Suprapubic skin (tissue), 3 donors: ENCODE measurements around the gene TRIP13.

ENCODE experiments used
- POLR2A ChIP-seq, 2 donors: fragments of 450-650 bp; IDR thresholded peaks; one replicate each; pipeline ENCODE4 v1.6.1; 2017; ENCODE audit warnings: antibody characterized with exemption in 2 of 2, mild to moderate bottlenecking in 2 of 2, moderate library complexity in 2 of 2
- TF ChIP-seq, protein P1 (sequence below), 2 donors: fragments of 200-600 bp in 1 of 2; fragments of 450-650 bp in 1 of 2; sonication (generic) in 1 of 2; IDR thresholded peaks; one replicate each; pipeline ENCODE4 v1.5.1; 2016 to 2019; ENCODE audit warnings: antibody characterized with exemption in 2 of 2, mild to moderate bottlenecking in 1 of 2, moderate library complexity in 1 of 2

DNA sequence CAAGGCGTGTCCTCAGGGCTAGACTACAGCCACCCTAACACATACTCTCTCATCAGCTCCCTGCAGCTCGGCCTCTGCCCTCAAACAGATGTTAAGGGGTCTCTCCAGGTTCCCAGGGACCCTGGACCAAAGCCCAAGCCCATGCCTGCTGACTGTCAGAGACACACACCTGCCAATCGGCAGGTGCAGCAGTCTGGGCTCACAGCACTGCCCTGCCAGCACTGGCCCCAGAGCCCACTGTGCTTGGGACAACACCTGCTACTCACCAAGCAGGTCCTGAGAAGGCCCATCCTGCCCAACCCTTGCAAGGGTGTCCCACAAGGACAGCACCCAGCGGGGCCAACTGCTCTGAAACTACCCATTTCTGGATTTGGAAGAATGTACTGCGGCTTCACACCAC, 21.7 kb upstream of the TRIP13 start:
- TF ChIP-seq, protein P1, sequence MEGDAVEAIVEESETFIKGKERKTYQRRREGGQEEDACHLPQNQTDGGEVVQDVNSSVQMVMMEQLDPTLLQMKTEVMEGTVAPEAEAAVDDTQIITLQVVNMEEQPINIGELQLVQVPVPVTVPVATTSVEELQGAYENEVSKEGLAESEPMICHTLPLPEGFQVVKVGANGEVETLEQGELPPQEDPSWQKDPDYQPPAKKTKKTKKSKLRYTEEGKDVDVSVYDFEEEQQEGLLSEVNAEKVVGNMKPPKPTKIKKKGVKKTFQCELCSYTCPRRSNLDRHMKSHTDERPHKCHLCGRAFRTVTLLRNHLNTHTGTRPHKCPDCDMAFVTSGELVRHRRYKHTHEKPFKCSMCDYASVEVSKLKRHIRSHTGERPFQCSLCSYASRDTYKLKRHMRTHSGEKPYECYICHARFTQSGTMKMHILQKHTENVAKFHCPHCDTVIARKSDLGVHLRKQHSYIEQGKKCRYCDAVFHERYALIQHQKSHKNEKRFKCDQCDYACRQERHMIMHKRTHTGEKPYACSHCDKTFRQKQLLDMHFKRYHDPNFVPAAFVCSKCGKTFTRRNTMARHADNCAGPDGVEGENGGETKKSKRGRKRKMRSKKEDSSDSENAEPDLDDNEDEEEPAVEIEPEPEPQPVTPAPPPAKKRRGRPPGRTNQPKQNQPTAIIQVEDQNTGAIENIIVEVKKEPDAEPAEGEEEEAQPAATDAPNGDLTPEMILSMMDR (IDR thresholded peaks at IDR 0.05), result no peak
- TF ChIP-seq POLR2A (IDR thresholded peaks at IDR 0.05), result no peak
